Upper lobe of right lung (tissue), 1 donor: ENCODE data around the gene SEZ6L2. TPM values are rescaled to one million over a fixed set of nuclear protein-coding genes. Genes with fewer than 3 reads are reported as not detected.
"Not testable (repeated sequence)": the region's sequence is repeated elsewhere in the genome, so short reads cannot be mapped to it uniquely, and the experiment has no call there.

ENCODE experiments used
- ATAC-seq: fragments of 200-7000 bp; cut with Tn5 transposase; one replicate; pipeline ENCODE4 v1.9.1; 2020; ENCODE audit warnings: mild to moderate bottlenecking, moderate library complexity
- DNase-seq: peaks from one replicate; pipeline ENCODE4 v3.0.0-alpha.2; 2020
- H3K27ac ChIP-seq: fragments of 200-600 bp; one replicate; pipeline ENCODE4 v1.8.0; 2022
- H3K27me3 ChIP-seq: fragments of 200-600 bp; one replicate; pipeline ENCODE4 v1.8.0; 2022; ENCODE audit warnings: mild to moderate bottlenecking
- H3K36me3 ChIP-seq: fragments of 200-600 bp; one replicate; pipeline ENCODE4 v1.8.0; 2022
- H3K4me1 ChIP-seq: fragments of 200-600 bp; one replicate; pipeline ENCODE4 v1.8.0; 2022
- H3K4me3 ChIP-seq: fragments of 200-600 bp; one replicate; pipeline ENCODE4 v1.8.0; 2022; ENCODE audit warnings: mild to moderate bottlenecking
- H3K9me3 ChIP-seq: fragments of 200-600 bp; one replicate; pipeline ENCODE4 v1.8.0; 2022
- CTCF ChIP-seq: fragments of 200-600 bp; IDR thresholded peaks from one replicate; pipeline ENCODE4 v1.8.0; 2022; ENCODE audit warnings: antibody characterized with exemption
- intact Hi-C: fragments of 100-400 bp; cut with DNase I; formaldehyde crosslinking; loops from one replicate; pipeline ENCODE4 v1.11.0; 2022
- long read RNA-seq: library from polyadenylated mRNA; unstranded; transcript quantifications from one replicate; pipeline ENCODE4 v2.0.0, GENCODE V29; 2021
- total RNA-seq: library from RNA; stranded (reverse); fragmentation: NEBNext Ultra II Directional; extraction: Animal tissue kit (Norgen Biotek cat#: 25700); gene quantifications from one replicate; pipeline ENCODE4 v1.2.1, GENCODE V29; 2021
- donor health status: DM: no; HTN: yes; CAD: no; lungs with severe emphysema.

Gene SEZ6L2
- 11.9 TPM for total RNA-seq
- long read RNA-seq, partial matches to known transcripts: 17 of 23 reads
- long read RNA-seq, other reads (novel, unspliced or antisense): 4 of 23 reads

GRCh38 chr16:29899516-29900101 lies at the start of gene SEZ6L2:
SEZ6L2 (minus strand) TSS chr16:29899550; CDS start chr16:29899019, 531 bp downstream.
- H3K4me3 ChIP-seq: peak within 1 kb of the TSS; percentile 65
- no peaks in the 10 kb centered on the region for H3K9me3 ChIP-seq
- H3K36me3 ChIP-seq: no peaks in the 10 kb centered on the region
- no peak for TF ChIP-seq CTCF
- intact Hi-C loops: no loop called here
- H3K4me1 ChIP-seq: no peaks in the 10 kb centered on the region
- DNase-seq (peak; percentile 89), ATAC-seq (peak; percentile 78)
- H3K27me3 ChIP-seq: peaks cover 19% of the 10 kb centered on the region
- H3K27ac ChIP-seq: no peak within 1 kb of the TSS

GRCh38 chr16:29947897-29948296 lies 48.5 kb upstream of the SEZ6L2 start:
- Histone ChIP-seq H3K4me1 (no peaks in the 10 kb centered on the region), H3K27ac (no peak overlapping the region), H3K4me3 (no peak overlapping the region), H3K27me3 (no peaks in the 10 kb centered on the region), H3K9me3 (no peaks in the 10 kb centered on the region), H3K36me3 (no peaks in the 10 kb centered on the region)
- TF ChIP-seq CTCF: no peak
- intact Hi-C loops: no loop called here
- DNase-seq (no peak), ATAC-seq (no peak)

GRCh38 chr16:29943846-29944799 lies 44.8 kb upstream of the SEZ6L2 start:
- Histone ChIP-seq H3K27ac (no peak overlapping the region), H3K4me1 (no peaks in the 10 kb centered on the region), H3K9me3 (no peaks in the 10 kb centered on the region), H3K27me3 (no peaks in the 10 kb centered on the region), H3K36me3 (no peaks in the 10 kb centered on the region), H3K4me3 (no peak overlapping the region)
- peak; percentile 9 for TF ChIP-seq CTCF
- DNase-seq (no peak), ATAC-seq (peak; percentile 91)
- intact Hi-C loops: no loop called here

GRCh38 chr16:29940656-29941055 lies 41.3 kb upstream of the SEZ6L2 start:
- H3K9me3 ChIP-seq: no peaks in the 10 kb centered on the region
- TF ChIP-seq CTCF: no peak
- H3K4me3 ChIP-seq: no peak overlapping the region
- H3K36me3 ChIP-seq: no peaks in the 10 kb centered on the region
- H3K27me3 ChIP-seq: no peaks in the 10 kb centered on the region
- DNase-seq (no peak), ATAC-seq (no peak)
- no peak overlapping the region for H3K27ac ChIP-seq
- no peaks in the 10 kb centered on the region for H3K4me1 ChIP-seq
- intact Hi-C loops: no loop called here

GRCh38 chr16:29931750-29932149 lies 32.4 kb upstream of the SEZ6L2 start:
- H3K9me3 ChIP-seq, H3K4me3 ChIP-seq, H3K27me3 ChIP-seq, ATAC-seq, H3K36me3 ChIP-seq, H3K27ac ChIP-seq, DNase-seq, intact Hi-C loops, H3K4me1 ChIP-seq: not testable (repeated sequence)
